B cell (primary cell): ENCODE results near the gene LMF2. TPM values are rescaled to one million over a fixed set of nuclear protein-coding genes. Genes with fewer than 3 reads are reported as not detected.

Experiments
- ATAC-seq: fragments of 200-7000 bp; cut with Tn5 transposase; one replicate; pipeline ENCODE4 v1.10.0; 2021; ENCODE audit warnings: low read depth, mild to moderate bottlenecking, moderate number of reproducible peaks, moderate library complexity
- CTCF ChIA-PET: fragments of 350-600 bp; sonication (Branson Sonifier 250); formaldehyde crosslinking; loops from one replicate; lab custom pipeline; 2021; ENCODE audit warnings: antibody characterized with exemption, inconsistent platforms; lab: Charles Lee
- POLR2A ChIA-PET: fragments of 350-600 bp; sonication (Branson Sonifier 250); formaldehyde crosslinking; loops from one replicate; lab custom pipeline; 2021; ENCODE audit warnings: antibody characterized with exemption; lab: Charles Lee
- DNase-seq: peaks from one replicate; pipeline ENCODE4 v3.0.0; 2013
- H2AFZ ChIP-seq: 2 replicates; pipeline ENCODE4 v1.6.1; 2012; ENCODE audit warnings: mild to moderate bottlenecking, low read depth, low read length; ENCODE audit not compliant: insufficient read depth, poor library complexity, severe bottlenecking
- H3K27ac ChIP-seq, 2 donors: 1 replicate in 1 of 2; 2 replicates in 1 of 2; pipeline ENCODE4 v1.5.1; 2012 to 2013; ENCODE audit warnings: low read length in 2 of 2, mild to moderate bottlenecking in 2 of 2, moderate library complexity in 1 of 2
- H3K27me3 ChIP-seq, 4 experiments: fragments of 200-600 bp in 1 of 4; sonication (generic) in 1 of 4; replicated peaks in 1 of 4; 1 replicate in 2 of 4; 2 replicates in 2 of 4; pipeline versions ENCODE4 v1.6.1 to v1.7.0; 2013 to 2016; ENCODE audit warnings: low read length in 3 of 4, mild to moderate bottlenecking in 2 of 4, mixed read lengths in 1 of 4, moderate library complexity in 1 of 4; ENCODE audit not compliant: insufficient read depth in 4 of 4, control insufficient read depth in 3 of 4; ENCODE audit errors: control extremely low read depth in 1 of 4
- H3K36me3 ChIP-seq, 2 experiments: replicated peaks in 1 of 2; 1 replicate in 1 of 2; 2 replicates in 1 of 2; pipeline versions ENCODE4 v1.6.1 to v1.7.1; 2013; ENCODE audit warnings: low read length in 1 of 2; ENCODE audit not compliant: insufficient read depth in 2 of 2, control insufficient read depth in 1 of 2; ENCODE audit errors: control extremely low read depth in 1 of 2, extremely low read depth in 1 of 2
- H3K4me1 ChIP-seq, 2 donors: fragments of 200-600 bp in 1 of 2; sonication (generic) in 1 of 2; 1 replicate in 1 of 2; 2 replicates in 1 of 2; pipeline versions ENCODE4 v1.5.1 to v1.6.1; 2013 to 2017; ENCODE audit warnings: low read length in 2 of 2; ENCODE audit not compliant: control insufficient read depth in 2 of 2, insufficient read depth in 2 of 2
- H3K4me2 ChIP-seq: replicated peaks from 2 replicates; pipeline ENCODE3; 2012; ENCODE audit warnings: mild to moderate bottlenecking, low read depth, low read length; ENCODE audit not compliant: poor library complexity, severe bottlenecking
- H3K4me3 ChIP-seq, 5 experiments: fragments of 200-600 bp in 1 of 5; sonication (generic) in 1 of 5; 1 replicate in 3 of 5; 2 replicates in 2 of 5; pipeline versions ENCODE4 v1.5.1 to v1.7.0; 2011 to 2016; ENCODE audit warnings: low read length in 4 of 5, mild to moderate bottlenecking in 4 of 5, low read depth in 2 of 5, control low read depth in 1 of 5, moderate library complexity in 1 of 5; ENCODE audit not compliant: insufficient read depth in 1 of 5; ENCODE audit errors: control extremely low read depth in 1 of 5, extremely low read depth in 1 of 5
- H3K79me2 ChIP-seq: fragments of 200-600 bp; sonication (generic); one replicate; pipeline ENCODE4 v1.6.0; 2016; ENCODE audit warnings: low read length; ENCODE audit not compliant: control insufficient read depth, insufficient read depth
- H3K9ac ChIP-seq: fragments of 200-600 bp; sonication (generic); 2 replicates; pipeline ENCODE4 v1.6.1; 2017; ENCODE audit warnings: mild to moderate bottlenecking, low read length, moderate library complexity
- H3K9me3 ChIP-seq, 3 donors: one replicate each; pipeline versions ENCODE4 v1.6.1 to v1.7.1; 2013; ENCODE audit warnings: low read length in 2 of 3; ENCODE audit not compliant: control insufficient read depth in 2 of 3, insufficient read depth in 1 of 3; ENCODE audit errors: control extremely low read depth in 1 of 3
- H4K20me1 ChIP-seq: 2 replicates; pipeline ENCODE4 v1.6.0; 2012; ENCODE audit warnings: mild to moderate bottlenecking, low read length; ENCODE audit not compliant: insufficient read depth, control insufficient read depth, poor library complexity, severe bottlenecking
- H3K27ac Mint-ChIP-seq: one replicate; pipeline ENCODE4 v1.8.0; 2021; ENCODE audit warnings: mixed read lengths
- H3K27me3 Mint-ChIP-seq: one replicate; pipeline ENCODE4 v1.8.0; 2021; ENCODE audit warnings: mixed read lengths
- H3K4me1 Mint-ChIP-seq: one replicate; pipeline ENCODE4 v1.8.0; 2021; ENCODE audit warnings: mixed read lengths
- H3K4me3 Mint-ChIP-seq: one replicate; pipeline ENCODE4 v1.8.0; 2021; ENCODE audit warnings: mixed read lengths
- H3K9me3 Mint-ChIP-seq: one replicate; pipeline ENCODE4 v1.8.0; 2022; ENCODE audit warnings: mixed read lengths; ENCODE audit not compliant: insufficient read depth
- CTCF ChIP-seq: fragments of 200-600 bp; IDR thresholded peaks from one replicate; pipeline ENCODE4 v1.8.0; 2022; ENCODE audit warnings: antibody characterized with exemption, mild to moderate bottlenecking
- EZH2 ChIP-seq: IDR thresholded peaks from 2 replicates; pipeline ENCODE4 v1.6.1; 2012; ENCODE audit warnings: borderline replicate concordance, low read depth, mild to moderate bottlenecking, moderate library complexity, low read length; ENCODE audit not compliant: insufficient read depth, poor library complexity, severe bottlenecking
- WGBS: methylation state at CpG from one replicate; pipeline ENCODE4 v1.1.5; 2013; ENCODE audit warnings: missing lambda C conversion rate; ENCODE audit not compliant: insufficient coverage; 5-methylcytosine and 5-hydroxymethylcytosine counted together
- intact Hi-C: fragments of 100-400 bp; cut with micrococcal nuclease; formaldehyde crosslinking; loops from one replicate; pipeline ENCODE4 v1.10.0; 2022
- polyA plus RNA-seq: library from polyadenylated mRNA; depleted of rRNA; stranded (reverse); fragments of >200 nt; gene quantifications from 2 replicates; pipeline ENCODE4 v1.2.3, GENCODE V29; 2012
- total RNA-seq, 2 donors: library from RNA; stranded (reverse); fragments of 120-200 nt in 1 of 2; gene quantifications; 1 replicate in 1 of 2; 2 replicates in 1 of 2; pipeline versions ENCODE4 v1.2.3 to v1.2.4, GENCODE V29; 2013 to 2022

The LMF2 gene
- total and polyA plus RNA-seq, 2 donors (not counting 1 experiment from before 2014, with no cell fraction given): 128 to 316 TPM

GRCh38 chr22:50475652-50476002 lies 31.9 kb downstream of the LMF2 start:
- DNase-seq (no peak), ATAC-seq (no peak)
- H4K20me1 ChIP-seq: peaks cover 36% of the 10 kb centered on the region
- no peak for TF ChIP-seq EZH2
- TF ChIP-seq CTCF: no peak
- H3K4me3 Mint-ChIP-seq: peak overlapping the region; percentile 74
- peak overlapping the region in 1 of 5 experiments; percentile 72 for H3K4me3 ChIP-seq
- peak overlapping the region; percentile 71 for H3K27ac Mint-ChIP-seq
- intact Hi-C loops: loop anchor here (1.0 to 10.0 kb wide), 2 partner anchors 145 to 541 kb away; no protein-coding TSS in a partner anchor
- ChIA-PET CTCF (interaction anchor here (3.5 kb wide), 1 partner anchor 22 kb away, joined by 12 read pairs; no protein-coding TSS in a partner anchor), POLR2A (no interaction called here)
- H3K4me1 ChIP-seq: peaks cover 39 to 43% of the 10 kb centered on the region in 2 donors
- H3K27me3 Mint-ChIP-seq: peaks cover 4% of the 10 kb centered on the region
- H3K9me3 Mint-ChIP-seq: no peaks in the 10 kb centered on the region
- peak overlapping the region; percentile 87 for H3K9ac ChIP-seq
- peaks cover 49% of the 10 kb centered on the region for H3K79me2 ChIP-seq
- H3K27me3 ChIP-seq: peaks cover 0 to 2% (median 0%) of the 10 kb centered on the region in 4 experiments
- peaks cover 46% of the 10 kb centered on the region for H3K4me1 Mint-ChIP-seq
- WGBS: 80% methylated on average over 3 of the region's 6 CpGs
- no peak overlapping the region for H3K27ac ChIP-seq
- H3K9me3 ChIP-seq: no peaks in the 10 kb centered on the region
- H3K4me2 ChIP-seq: peak overlapping the region; percentile 99
- peaks cover 0 to 5% of the 10 kb centered on the region in 2 experiments for H3K36me3 ChIP-seq
- H2AFZ ChIP-seq: peak overlapping the region; percentile 95
